Measurements from ENCODE around the gene SEPTIN8. TPM values are rescaled to one million over a fixed set of nuclear protein-coding genes. Genes with fewer than 3 reads are reported as not detected.

SEPTIN8 gene
- total RNA-seq, 1 experiment from 2014 or later = 24.2 TPM

DNA sequence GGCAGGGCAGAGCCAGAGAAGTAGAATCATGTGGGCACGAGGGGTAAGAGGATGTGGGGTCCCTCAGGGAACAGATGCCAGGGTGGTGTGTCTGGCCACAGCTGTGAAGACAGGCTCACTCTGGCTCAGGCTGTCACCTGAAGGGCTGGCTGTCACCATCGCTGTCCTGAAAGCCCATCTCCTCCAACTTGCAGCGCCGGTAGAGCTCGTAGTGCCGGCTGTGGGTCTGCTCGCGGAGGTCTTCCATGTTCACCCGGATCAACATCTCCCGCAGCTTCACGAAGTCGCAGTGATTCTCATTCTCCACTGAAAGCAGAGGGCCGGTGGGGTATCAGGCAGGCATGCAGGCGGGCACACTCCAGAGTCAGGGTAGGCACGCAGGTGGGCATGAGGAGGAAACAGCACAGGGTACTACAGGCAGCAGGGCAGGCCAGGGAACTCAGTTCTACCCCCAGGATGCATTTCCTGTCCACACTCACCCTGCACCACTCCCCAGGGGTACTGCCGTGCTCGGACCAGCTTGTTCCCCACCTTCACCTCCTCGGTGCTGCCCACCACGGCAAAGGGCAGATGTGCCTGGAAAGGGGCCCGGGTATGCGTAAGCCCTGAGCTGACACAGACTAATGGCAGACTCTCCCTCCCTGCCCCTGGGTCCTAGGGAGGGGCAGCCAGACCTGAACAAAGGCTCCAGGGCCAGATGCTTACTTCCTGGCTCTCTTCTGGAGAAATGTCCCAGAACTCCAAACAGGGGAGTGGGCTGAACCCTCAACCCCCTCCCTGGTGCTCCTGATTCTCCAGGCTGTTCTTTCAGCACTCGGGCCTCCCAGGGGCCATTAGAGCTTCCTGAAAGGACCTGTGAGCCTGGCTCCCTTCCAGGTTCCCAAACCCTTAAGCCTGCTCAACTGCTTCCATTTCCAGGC, 15.5 kb downstream of the SEPTIN8 start:
- CTCF ChIA-PET = no interaction called here
- Histone ChIP-seq H3F3A (ENCODE audit: insufficient read depth, low read depth) (no peaks in the 10 kb centered on the region), H3K79me2 (ENCODE audit: low read depth) (no peaks in the 10 kb centered on the region), H3K4me3 (no peak overlapping the region), H3K27ac (no peak overlapping the region), H3K36me3 (ENCODE audit: low read depth) (no peaks in the 10 kb centered on the region), H2AFZ (no peak overlapping the region), H3K4me2 (no peak overlapping the region), H4K20me1 (ENCODE audit: insufficient read depth) (no peaks in the 10 kb centered on the region), H3K9me2 (ENCODE audit: insufficient read depth) (no peaks in the 10 kb centered on the region), H3K9me3 (ENCODE audit: insufficient read depth, low read depth) (no peaks in the 10 kb centered on the region), H3K4me1 (replicated peaks; ENCODE audit: insufficient read depth) (0 out of 2 replicates have a peak, but pooled peaks cover 6% of the 10 kb centered on the region), H3K27me3 (ENCODE audit: insufficient read depth, low read depth) (no peaks in the 10 kb centered on the region)
- POLR2A ChIA-PET (ENCODE audit: unreplicated experiment) = no interaction called here
- no peak for DNase-seq
- intact Hi-C loops (cut with micrococcal nuclease; ENCODE audit: unreplicated experiment) = no loop called here
- TF ChIP-seq, protein P1, sequence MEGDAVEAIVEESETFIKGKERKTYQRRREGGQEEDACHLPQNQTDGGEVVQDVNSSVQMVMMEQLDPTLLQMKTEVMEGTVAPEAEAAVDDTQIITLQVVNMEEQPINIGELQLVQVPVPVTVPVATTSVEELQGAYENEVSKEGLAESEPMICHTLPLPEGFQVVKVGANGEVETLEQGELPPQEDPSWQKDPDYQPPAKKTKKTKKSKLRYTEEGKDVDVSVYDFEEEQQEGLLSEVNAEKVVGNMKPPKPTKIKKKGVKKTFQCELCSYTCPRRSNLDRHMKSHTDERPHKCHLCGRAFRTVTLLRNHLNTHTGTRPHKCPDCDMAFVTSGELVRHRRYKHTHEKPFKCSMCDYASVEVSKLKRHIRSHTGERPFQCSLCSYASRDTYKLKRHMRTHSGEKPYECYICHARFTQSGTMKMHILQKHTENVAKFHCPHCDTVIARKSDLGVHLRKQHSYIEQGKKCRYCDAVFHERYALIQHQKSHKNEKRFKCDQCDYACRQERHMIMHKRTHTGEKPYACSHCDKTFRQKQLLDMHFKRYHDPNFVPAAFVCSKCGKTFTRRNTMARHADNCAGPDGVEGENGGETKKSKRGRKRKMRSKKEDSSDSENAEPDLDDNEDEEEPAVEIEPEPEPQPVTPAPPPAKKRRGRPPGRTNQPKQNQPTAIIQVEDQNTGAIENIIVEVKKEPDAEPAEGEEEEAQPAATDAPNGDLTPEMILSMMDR (conservative IDR thresholded peaks at IDR 0.05) = no peak
- TF ChIP-seq EZH2 (IDR thresholded peaks at IDR 0.05; ENCODE audit: low read depth) = no peak
- TSS peak; percentile 35 for BruUV-seq (replicated peaks)

DNA sequence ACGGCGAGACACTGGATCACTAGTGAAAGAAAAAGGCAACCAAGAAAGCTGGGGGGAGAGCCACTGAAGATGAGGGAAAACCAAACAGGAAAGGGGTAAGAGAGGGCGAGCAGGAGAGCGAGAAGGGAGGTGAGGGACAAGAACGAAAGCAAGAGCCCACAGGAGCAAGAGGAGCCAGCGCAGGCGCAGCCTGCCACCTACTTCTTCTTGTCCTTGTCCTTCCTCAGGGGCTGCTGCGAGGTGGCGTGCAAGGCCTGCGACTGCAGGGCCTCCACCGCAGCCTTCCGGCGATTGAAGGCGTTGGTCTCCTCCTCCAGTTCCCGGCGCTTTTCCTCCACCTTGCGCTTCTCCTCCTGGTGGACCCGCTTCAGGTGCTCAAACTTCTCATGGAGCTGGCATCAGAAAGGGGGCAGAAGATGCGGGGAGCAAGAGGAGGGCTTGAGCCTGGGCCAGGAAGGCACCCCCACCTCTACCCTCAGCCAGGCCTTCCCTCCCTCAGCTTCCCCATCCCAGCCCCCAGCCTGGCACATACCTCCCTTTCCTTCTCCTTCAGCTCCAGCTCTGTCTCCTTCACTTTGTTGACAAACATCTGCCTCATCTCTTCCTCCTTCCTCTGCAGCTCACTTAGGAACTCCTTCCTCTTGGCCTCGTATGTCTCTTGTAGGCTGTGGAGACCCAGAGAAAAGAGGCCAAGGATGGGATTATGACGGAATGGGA, 16.3 kb downstream of the SEPTIN8 start:
- Histone ChIP-seq H3K9me3 (ENCODE audit: insufficient read depth, low read depth) (no peaks in the 10 kb centered on the region), H3K27me3 (ENCODE audit: insufficient read depth, low read depth) (no peaks in the 10 kb centered on the region), H3K4me1 (replicated peaks; ENCODE audit: insufficient read depth) (0 out of 2 replicates have a peak, but pooled peaks cover 6% of the 10 kb centered on the region), H2AFZ (no peak overlapping the region), H3K36me3 (ENCODE audit: low read depth) (no peaks in the 10 kb centered on the region), H3K9me2 (ENCODE audit: insufficient read depth) (no peaks in the 10 kb centered on the region), H3K27ac (no peak overlapping the region), H3K79me2 (ENCODE audit: low read depth) (no peaks in the 10 kb centered on the region), H3K4me2 (no peak overlapping the region), H4K20me1 (ENCODE audit: insufficient read depth) (no peaks in the 10 kb centered on the region), H3K4me3 (no peak overlapping the region), H3F3A (ENCODE audit: insufficient read depth, low read depth) (no peaks in the 10 kb centered on the region)
- DNase-seq = no peak
- TF ChIP-seq, protein P1 (conservative IDR thresholded peaks at IDR 0.05) = no peak
- no peak for TF ChIP-seq EZH2 (IDR thresholded peaks at IDR 0.05; ENCODE audit: low read depth)
- POLR2A ChIA-PET (ENCODE audit: unreplicated experiment) = no interaction called here
- CTCF ChIA-PET = no interaction called here
- intact Hi-C loops (cut with micrococcal nuclease; ENCODE audit: unreplicated experiment) = no loop called here
- no TSS peak for BruUV-seq (replicated peaks)

DNA sequence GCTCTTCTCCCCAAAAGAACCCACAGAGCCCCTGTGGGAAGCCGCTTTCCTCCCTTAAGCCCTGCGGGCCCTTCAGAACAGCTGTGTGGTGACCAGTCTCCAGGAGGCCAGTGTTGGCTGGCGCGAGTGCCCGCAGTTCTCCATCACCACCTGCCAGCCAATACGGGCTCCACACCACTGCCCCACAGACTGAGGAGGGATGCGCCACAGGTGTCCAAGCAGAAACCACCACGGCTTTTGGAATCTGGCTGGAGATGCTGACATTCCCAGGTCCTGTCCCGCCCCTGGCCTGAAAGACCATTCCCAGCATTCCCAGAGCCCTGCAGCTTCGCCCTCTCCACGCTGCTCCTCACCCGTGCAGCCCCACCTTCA, 17.0 kb downstream of the SEPTIN8 start:
- Histone ChIP-seq H3K79me2 (ENCODE audit: low read depth) (no peaks in the 10 kb centered on the region), H2AFZ (no peak overlapping the region), H3K4me3 (no peak overlapping the region), H3K27ac (no peak overlapping the region), H3K36me3 (ENCODE audit: low read depth) (no peaks in the 10 kb centered on the region), H3K9me2 (ENCODE audit: insufficient read depth) (no peaks in the 10 kb centered on the region), H3K4me2 (no peak overlapping the region), H3K4me1 (replicated peaks; ENCODE audit: insufficient read depth) (0 out of 2 replicates have a peak, but pooled peaks cover 6% of the 10 kb centered on the region), H3K27me3 (ENCODE audit: insufficient read depth, low read depth) (no peaks in the 10 kb centered on the region), H4K20me1 (ENCODE audit: insufficient read depth) (no peaks in the 10 kb centered on the region), H3K9me3 (ENCODE audit: insufficient read depth, low read depth) (no peaks in the 10 kb centered on the region), H3F3A (ENCODE audit: insufficient read depth, low read depth) (no peaks in the 10 kb centered on the region)
- no peak for DNase-seq
- BruUV-seq (replicated peaks) = no TSS peak
- ChIA-PET CTCF (interaction anchor here (0.6 kb wide), 1 partner anchor 161 kb away, joined by 7 read pairs; no protein-coding TSS in a partner anchor), POLR2A (ENCODE audit: unreplicated experiment) (no interaction called here)
- TF ChIP-seq EZH2 (IDR thresholded peaks at IDR 0.05; ENCODE audit: low read depth) = no peak
- TF ChIP-seq, protein P1 (conservative IDR thresholded peaks at IDR 0.05) = no peak
- intact Hi-C loops (cut with micrococcal nuclease; ENCODE audit: unreplicated experiment) = no loop called here

Data from PC-9 (cell line).